GM12891 (cell line): ENCODE data around the gene FKBP8.

Source experiments
- DNase-seq: peaks from one replicate; pipeline ENCODE4 v3.0.0; 2011; ENCODE audit warnings: low spot score; ENCODE audit not compliant: insufficient read length
- FAIRE-seq: peaks from 2 replicates; lab custom pipeline; 2011; peaks lifted over from hg19 to GRCh38; lab: Jason Lieb, UNC
- PAX5 ChIP-seq: IDR thresholded peaks from 2 replicates; pipeline ENCODE4 v1.6.1; 2011; ENCODE audit warnings: low read length, moderate library complexity, mild to moderate bottlenecking; ENCODE audit not compliant: insufficient read depth, severe bottlenecking
- POLR2A ChIP-seq: IDR thresholded peaks from 2 replicates; pipeline ENCODE4 v1.6.1; 2011; ENCODE audit warnings: low read depth, low read length, control low read depth
- POLR2AphosphoS5 ChIP-seq: IDR thresholded peaks from 2 replicates; pipeline ENCODE4 v1.6.1; 2011; ENCODE audit warnings: low read depth, low read length, control low read depth
- POU2F2 ChIP-seq: IDR thresholded peaks from 2 replicates; pipeline ENCODE4 v1.6.1; 2011; ENCODE audit warnings: low read depth, mild to moderate bottlenecking, control low read depth, low read length, moderate library complexity
- SPI1 ChIP-seq: IDR thresholded peaks from 2 replicates; pipeline ENCODE4 v1.6.1; 2011; ENCODE audit warnings: low read depth, low read length, control low read depth
- TAF1 ChIP-seq: IDR thresholded peaks from 2 replicates; pipeline ENCODE4 v1.6.1; 2011; ENCODE audit warnings: low read depth, low read length, control low read depth

Gene FKBP8

DNA sequence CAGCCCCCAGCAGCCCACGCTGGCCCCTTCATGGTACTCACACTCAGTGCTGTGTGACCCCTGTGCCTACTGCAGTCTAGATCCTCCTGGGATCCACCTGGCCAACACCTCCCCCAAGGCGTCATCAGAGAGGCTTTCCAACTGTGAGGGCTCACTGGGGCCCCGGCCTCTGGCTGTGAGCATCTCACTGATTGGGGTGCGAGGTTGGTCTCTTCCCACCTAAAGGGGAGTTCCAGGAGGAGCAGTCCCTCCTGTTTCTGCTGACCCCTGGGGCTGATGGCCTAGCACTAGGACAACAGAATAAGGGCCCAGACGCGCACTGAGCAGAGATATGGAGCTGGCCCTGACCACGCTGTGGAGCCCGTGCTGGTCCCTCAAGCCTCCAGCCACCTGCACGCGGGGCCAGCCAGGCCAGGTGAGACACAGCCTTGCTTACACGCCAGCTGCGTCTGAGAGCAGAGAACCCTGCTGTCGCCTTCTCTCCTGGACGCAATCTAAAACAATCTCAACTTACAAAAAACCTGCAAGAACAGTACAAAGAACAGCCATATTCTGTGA, 53.7 kb downstream of the FKBP8 start:
- DNase-seq (no peak), FAIRE-seq (no peak)
- TF ChIP-seq POLR2A (no peak), TAF1 (no peak), SPI1 (no peak), PAX5 (no peak), POU2F2 (no peak), POLR2AphosphoS5 (no peak)

DNA sequence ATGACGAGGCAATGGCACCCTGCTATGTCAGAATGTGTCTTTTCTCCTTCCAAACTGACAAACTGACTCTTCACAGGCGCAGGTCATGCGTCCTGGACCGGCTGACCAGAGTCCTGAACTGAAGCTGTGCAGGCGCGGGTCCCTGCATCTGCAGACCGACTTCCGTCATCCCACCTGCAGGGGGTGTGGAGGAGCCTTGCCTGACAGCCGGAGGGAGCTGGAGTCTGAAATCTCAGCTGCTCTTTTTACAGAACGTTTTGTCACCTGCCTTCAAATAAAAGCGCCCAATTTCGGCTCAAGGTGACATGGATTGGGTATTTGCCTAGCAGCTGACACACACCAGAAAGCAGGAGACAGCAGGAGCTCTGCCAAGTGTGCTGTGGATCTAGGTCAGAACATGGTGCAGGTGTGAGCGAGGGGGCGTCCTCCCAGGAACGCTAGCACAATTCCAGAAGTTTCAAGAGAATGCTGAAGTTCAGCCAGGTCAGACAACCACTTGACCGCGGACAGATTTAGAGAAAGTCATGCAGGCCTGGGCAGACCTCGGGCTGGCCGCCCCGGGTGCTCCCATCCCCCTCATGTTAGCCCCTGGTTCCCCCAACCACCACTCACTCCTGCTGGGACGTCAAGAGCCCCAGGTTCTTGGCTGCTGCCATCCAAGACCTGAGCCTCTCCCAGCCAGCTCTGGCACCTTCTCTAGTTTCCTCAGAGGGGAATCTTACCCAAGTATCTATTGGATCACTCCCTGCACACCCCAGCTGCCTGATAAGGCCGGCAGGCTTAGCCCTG, 54.3 kb downstream of the FKBP8 start:
- FAIRE-seq: no peak
- no peak for DNase-seq
- TF ChIP-seq SPI1 (no peak), POU2F2 (no peak), TAF1 (no peak), POLR2AphosphoS5 (no peak), PAX5 (no peak), POLR2A (no peak)

DNA sequence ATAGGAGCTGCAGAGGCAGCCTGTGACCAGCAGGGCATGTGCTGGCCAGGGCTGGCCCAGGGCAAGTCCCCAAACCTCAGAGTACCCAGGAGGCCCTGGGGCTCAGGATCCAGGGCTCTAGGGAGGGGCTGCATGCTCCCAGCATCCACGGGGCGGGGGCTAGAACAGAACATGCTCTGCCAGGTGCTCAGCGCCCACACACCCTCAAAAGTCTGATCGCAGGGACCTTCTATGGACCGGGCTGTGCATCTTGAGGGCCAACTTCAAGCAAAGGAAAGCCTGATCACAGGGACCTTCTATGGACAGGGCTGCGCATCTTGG, 55.0 kb downstream of the FKBP8 start:
- no peak for TF ChIP-seq PAX5
- TF ChIP-seq POLR2AphosphoS5: no peak
- no peak for TF ChIP-seq TAF1
- no peak for TF ChIP-seq POLR2A
- TF ChIP-seq POU2F2: no peak
- no peak for FAIRE-seq

DNA sequence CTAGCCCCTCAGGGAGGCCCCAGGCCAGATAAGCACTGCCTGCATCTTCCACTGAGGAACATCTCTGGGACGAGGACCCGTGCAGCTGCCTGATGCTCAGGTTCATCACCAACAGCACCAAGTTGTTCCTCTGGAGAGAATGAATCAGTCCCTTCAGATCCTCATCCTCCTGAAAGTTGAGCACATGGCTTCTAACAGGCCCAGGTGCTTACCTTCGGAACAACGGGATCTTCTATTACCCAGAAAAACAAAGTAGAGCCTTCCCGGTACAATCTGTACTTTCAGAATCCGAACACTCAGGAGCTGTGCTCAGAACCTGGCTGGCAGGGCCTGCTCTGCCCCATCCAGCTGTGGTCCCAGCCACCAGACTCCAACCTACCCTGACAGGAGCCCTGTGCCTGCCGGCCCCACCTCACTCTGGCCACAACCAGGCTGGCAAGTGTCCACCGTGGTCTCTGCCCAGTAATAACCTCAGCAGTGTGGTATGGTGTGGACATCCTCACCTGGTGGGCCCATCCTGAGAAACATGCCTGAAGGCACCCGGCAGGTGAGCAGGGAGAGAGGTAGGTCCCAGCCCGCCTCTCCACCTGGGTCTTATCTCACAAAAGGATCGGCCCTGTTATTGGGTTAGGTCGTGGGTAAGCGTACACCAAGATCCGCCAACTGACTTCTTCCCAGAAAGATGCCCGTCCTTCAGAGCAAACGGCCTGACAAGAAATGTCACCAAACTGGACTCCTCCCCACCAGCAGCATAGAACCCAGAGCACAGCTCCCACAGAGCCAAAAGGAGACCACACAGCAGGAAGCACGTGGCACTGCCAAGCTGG, 55.6 kb downstream of the FKBP8 start:
- DNase-seq (no peak), FAIRE-seq (no peak)
- TF ChIP-seq POU2F2: no peak
- no peak for TF ChIP-seq POLR2A
- TF ChIP-seq PAX5: no peak
- TF ChIP-seq TAF1: no peak
- TF ChIP-seq POLR2AphosphoS5: no peak
- no peak for TF ChIP-seq SPI1

More for the DNA sequence above, 55.0 kb downstream of the FKBP8 start:
- no peak for DNase-seq

DNA sequence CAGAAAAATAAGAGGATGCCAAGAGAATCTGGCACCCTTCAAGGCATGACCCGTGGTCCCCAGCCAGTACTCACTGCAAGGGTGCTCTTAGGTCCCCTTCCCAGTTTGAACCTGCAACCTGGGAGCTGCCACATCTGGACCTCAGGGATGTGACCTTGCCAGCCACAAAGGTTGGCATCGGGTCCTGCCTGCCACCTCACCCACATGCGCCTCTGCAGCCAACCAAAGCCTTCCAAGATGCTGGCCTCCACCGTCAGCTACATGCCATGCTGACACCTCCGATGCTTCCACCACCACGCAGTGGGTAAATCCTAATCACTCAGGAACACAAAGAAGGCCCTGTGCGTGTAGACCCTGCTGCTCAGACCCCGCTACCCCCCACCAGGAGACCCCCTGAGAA, 56.6 kb downstream of the FKBP8 start:
- FAIRE-seq: no peak
- no peak for TF ChIP-seq PAX5
- no peak for TF ChIP-seq SPI1
- TF ChIP-seq TAF1: no peak
- no peak for DNase-seq

DNA sequence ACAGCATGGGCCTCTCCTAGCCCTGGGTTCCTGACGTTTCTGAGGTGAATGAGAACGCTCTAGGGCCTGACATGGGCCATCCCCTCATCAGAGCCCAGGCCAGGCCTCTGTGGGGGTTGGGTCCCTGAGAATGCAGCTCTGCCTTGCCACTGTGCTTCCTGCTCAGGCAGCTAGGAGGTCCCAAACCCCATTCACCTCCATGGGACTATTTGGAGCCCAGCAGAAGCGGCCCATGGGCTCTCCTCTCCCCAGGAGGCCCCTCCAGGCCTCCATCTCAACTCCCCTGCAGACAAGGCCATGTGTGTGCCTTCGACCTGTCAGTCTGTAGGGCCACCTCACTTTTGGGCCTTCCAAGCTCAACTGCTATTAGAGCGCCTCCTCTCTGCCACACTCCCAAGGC, 58.4 kb downstream of the FKBP8 start:
- no peak for FAIRE-seq
- TF ChIP-seq POU2F2 (no peak), SPI1 (no peak), POLR2AphosphoS5 (no peak), POLR2A (no peak), PAX5 (no peak), TAF1 (no peak)
- no peak for DNase-seq

DNA sequence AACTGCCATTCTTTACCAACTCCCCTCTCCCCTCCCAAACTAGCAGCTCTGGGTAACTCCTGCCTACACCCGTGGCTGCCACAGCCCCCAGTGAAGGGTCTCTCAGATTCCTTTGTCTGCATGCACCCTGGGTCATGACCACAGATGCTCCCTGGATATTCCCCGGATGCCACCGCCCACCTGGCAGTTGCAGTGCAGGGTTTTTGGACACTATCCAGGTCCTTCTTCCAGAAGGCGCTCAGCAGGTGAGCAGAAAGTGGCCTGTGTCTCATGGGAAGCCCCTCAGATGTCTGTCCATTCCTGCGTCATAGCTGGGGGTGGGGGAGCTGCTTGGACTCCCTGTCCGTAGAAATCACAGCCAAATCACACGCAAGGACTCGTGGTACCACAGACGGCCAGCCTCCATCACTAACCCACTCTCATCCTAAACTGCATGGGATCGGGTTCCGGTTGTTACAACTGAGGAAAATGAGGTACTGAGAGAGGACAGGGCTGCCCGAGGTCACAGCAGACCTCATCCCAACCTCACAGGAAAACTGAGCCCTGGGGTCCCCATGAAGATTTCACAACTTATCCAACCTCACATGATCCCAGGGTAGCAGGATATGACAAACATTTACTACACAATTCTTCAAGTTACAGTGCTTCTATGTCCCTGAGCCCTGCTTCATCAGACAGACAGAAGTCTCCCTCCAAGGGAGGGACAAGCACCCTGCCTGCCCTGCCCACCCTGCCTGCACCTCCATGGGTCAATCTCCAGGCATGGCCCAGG, 60.1 kb downstream of the FKBP8 start:
- no peak for FAIRE-seq
- TF ChIP-seq PAX5: no peak
- TF ChIP-seq TAF1: no peak
- TF ChIP-seq POLR2AphosphoS5: no peak
- no peak for TF ChIP-seq SPI1
- no peak for TF ChIP-seq POU2F2
- TF ChIP-seq POLR2A: no peak
- no peak for DNase-seq
